ENCODE results near the gene CASP2. TPM values are rescaled to one million over a fixed set of nuclear protein-coding genes. Genes with fewer than 3 reads are reported as not detected.

The CASP2 gene
- total RNA-seq, 4 donors from 2014 or later = 3.1 to 13.9 (median 4.1) TPM

DNA sequence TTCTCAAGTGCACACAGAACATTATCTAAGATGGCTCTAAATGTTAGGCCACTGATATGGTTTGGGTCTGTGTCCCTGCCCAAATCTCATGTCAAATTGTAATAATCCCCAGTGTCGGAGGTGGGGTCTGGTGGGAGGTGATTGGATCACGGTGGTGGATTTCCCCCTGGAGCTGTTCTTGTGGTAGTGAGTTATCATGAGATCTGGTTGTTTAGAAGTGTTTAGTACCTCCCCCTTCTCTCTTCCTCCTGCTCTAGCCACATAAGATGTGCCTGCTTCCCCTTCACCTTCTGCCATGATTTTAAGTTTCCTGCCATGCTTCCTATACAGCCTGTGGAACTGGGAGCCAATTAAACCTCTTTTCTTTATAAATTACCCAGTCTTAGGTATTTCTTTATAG, 36.1 kb upstream of the CASP2 start:
- TF ChIP-seq POLR2A (IDR thresholded peaks at IDR 0.05) = no peak
- TF ChIP-seq, protein P1, sequence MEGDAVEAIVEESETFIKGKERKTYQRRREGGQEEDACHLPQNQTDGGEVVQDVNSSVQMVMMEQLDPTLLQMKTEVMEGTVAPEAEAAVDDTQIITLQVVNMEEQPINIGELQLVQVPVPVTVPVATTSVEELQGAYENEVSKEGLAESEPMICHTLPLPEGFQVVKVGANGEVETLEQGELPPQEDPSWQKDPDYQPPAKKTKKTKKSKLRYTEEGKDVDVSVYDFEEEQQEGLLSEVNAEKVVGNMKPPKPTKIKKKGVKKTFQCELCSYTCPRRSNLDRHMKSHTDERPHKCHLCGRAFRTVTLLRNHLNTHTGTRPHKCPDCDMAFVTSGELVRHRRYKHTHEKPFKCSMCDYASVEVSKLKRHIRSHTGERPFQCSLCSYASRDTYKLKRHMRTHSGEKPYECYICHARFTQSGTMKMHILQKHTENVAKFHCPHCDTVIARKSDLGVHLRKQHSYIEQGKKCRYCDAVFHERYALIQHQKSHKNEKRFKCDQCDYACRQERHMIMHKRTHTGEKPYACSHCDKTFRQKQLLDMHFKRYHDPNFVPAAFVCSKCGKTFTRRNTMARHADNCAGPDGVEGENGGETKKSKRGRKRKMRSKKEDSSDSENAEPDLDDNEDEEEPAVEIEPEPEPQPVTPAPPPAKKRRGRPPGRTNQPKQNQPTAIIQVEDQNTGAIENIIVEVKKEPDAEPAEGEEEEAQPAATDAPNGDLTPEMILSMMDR (IDR thresholded peaks at IDR 0.05 in 4 of 5, conservative IDR thresholded peaks at IDR 0.05 in 1 of 5) = no peak
- Histone ChIP-seq H3K4me1 (no peaks in the 10 kb centered on the region), H3K9me3 (no peaks in the 10 kb centered on the region), H3K4me3 (no peak overlapping the region), H3K27ac (no peak overlapping the region), H3K36me3 (no peaks in the 10 kb centered on the region), H3K27me3 (no peaks in the 10 kb centered on the region)
- in situ Hi-C loops (cut with MboI; ENCODE audit: low sequenced_read_pairs in 4 of 4) (loop anchor here in 1 of 4 donors (5.0 kb wide), 1 partner anchor 45 kb away; no protein-coding TSS in a partner anchor), intact Hi-C loops (cut with DNase I; ENCODE audit: low total_unique reads) (no loop called here)
- ATAC-seq (no peak), DNase-seq (no peak)

DNA sequence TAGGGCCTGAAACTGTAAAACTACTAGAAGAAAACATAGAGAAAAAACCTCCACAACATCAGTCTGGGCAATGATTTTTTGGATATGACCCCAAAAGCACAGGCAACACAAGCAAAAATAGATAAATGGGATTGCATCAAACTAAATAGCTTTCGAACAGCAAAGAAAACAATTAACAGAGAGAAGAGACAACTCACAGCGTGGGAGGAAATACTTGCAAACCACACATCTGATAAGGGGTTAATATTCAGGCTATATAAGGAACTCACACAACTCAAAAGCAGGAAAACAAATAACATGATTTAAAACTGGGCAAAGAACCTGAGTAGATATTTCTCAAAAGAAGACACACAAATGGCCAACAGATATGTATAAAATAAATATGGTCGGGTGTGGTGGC, 32.6 kb upstream of the CASP2 start:
- no peak for ATAC-seq
- intact Hi-C loops (cut with DNase I; ENCODE audit: low total_unique reads) (no loop called here), in situ Hi-C loops (cut with MboI; ENCODE audit: low sequenced_read_pairs in 4 of 4) (no loop called here)
- Histone ChIP-seq H3K4me3 (no peak overlapping the region), H3K4me1 (peaks cover 0 to 10% of the 10 kb centered on the region in 2 donors), H3K9me3 (no peaks in the 10 kb centered on the region), H3K27ac (no peak overlapping the region), H3K27me3 (no peaks in the 10 kb centered on the region), H3K36me3 (no peaks in the 10 kb centered on the region)
- no peak for DNase-seq
- no peak for TF ChIP-seq POLR2A (IDR thresholded peaks at IDR 0.05)
- TF ChIP-seq, protein P1 (IDR thresholded peaks at IDR 0.05 in 4 of 5, conservative IDR thresholded peaks at IDR 0.05 in 1 of 5) = no peak

DNA sequence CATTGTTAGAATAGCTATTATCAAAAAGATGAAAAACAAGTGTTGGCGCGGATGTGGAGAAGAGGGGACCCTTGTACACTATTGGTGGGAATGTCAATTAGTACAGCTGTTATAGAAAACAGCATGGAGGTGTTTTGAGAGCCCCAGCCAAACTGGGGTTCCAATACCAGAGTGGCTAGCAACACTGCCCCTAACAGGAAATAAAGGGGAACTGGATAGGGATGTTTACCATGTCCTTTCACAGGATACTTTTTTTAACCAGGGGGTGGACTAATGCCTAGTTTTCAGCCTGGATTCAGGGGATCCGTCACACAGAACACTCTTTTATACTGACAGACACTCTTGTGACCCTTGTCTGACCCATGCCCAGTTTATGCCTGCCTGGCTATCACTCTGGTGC, 31.8 kb upstream of the CASP2 start:
- H3K36me3 ChIP-seq = no peaks in the 10 kb centered on the region
- peaks cover 0 to 10% of the 10 kb centered on the region in 2 donors for H3K4me1 ChIP-seq
- DNase-seq = no peak
- H3K27me3 ChIP-seq = no peaks in the 10 kb centered on the region
- intact Hi-C loops (cut with DNase I; ENCODE audit: low total_unique reads) (no loop called here), in situ Hi-C loops (cut with MboI; ENCODE audit: low sequenced_read_pairs in 4 of 4) (no loop called here)
- no peak overlapping the region for H3K4me3 ChIP-seq
- TF ChIP-seq POLR2A (IDR thresholded peaks at IDR 0.05) = no peak
- TF ChIP-seq, protein P1 (IDR thresholded peaks at IDR 0.05 in 4 of 5, conservative IDR thresholded peaks at IDR 0.05 in 1 of 5) = no peak
- H3K27ac ChIP-seq = no peak overlapping the region
- ATAC-seq = no peak
- no peaks in the 10 kb centered on the region for H3K9me3 ChIP-seq

DNA sequence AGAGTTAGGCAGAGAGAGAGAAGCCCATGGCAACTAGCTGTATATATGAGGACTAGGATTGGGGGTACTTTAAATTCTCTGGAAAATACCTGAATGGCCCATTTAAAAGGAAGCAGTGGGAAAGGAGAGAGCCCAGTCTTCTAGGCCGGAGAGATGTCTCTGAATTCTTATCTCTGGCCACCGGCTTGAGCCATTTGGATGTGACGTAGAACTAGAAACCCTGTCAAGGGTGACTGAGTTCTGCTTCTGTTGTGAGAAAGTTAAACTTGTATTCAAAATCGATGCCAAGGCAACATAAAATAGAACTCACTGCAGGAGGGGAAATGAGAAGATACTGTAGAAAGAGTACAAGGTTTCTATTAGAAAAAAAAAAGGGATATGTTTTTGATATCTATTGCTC, 31.2 kb upstream of the CASP2 start:
- no peak for ATAC-seq
- in situ Hi-C loops (cut with MboI; ENCODE audit: low sequenced_read_pairs in 4 of 4) = no loop called here
- Histone ChIP-seq H3K4me3 (no peak overlapping the region), H3K9me3 (no peaks in the 10 kb centered on the region), H3K27me3 (no peaks in the 10 kb centered on the region), H3K36me3 (no peaks in the 10 kb centered on the region), H3K4me1 (peaks cover 0 to 10% of the 10 kb centered on the region in 2 donors), H3K27ac (no peak overlapping the region)
- no peak for DNase-seq
- TF ChIP-seq, protein P1 (IDR thresholded peaks at IDR 0.05 in 4 of 5, conservative IDR thresholded peaks at IDR 0.05 in 1 of 5) = no peak
- no peak for TF ChIP-seq POLR2A (IDR thresholded peaks at IDR 0.05)
- intact Hi-C loops (cut with DNase I; ENCODE audit: low total_unique reads) = no loop called here

DNA sequence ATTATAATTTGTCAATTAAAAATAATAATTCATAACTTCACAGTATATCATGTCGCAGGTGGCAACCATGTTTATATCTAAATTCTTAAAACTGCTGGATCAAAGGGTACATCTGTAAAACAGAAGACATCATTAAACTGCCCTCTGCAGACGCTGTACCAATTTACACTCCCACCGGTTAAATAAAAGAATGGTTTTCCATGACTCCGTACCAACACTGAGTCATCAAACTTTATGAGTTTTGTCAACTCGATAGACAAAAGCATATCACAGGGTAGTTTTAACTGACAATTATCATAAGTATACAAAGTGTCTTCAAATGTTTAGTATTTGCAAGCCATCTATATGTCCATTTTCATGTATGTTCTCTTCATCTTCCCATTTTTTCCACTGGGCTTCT, 30.6 kb upstream of the CASP2 start:
- ATAC-seq = no peak
- H3K36me3 ChIP-seq = no peaks in the 10 kb centered on the region
- peaks cover under 1 to 10% of the 10 kb centered on the region in 2 donors for H3K4me1 ChIP-seq
- H3K9me3 ChIP-seq = no peaks in the 10 kb centered on the region
- no peak overlapping the region for H3K4me3 ChIP-seq
- no peak for DNase-seq
- in situ Hi-C loops (cut with MboI; ENCODE audit: low sequenced_read_pairs in 4 of 4) (no loop called here), intact Hi-C loops (cut with DNase I; ENCODE audit: low total_unique reads) (no loop called here)
- no peak overlapping the region for H3K27ac ChIP-seq
- H3K27me3 ChIP-seq = no peaks in the 10 kb centered on the region
- TF ChIP-seq, protein P1 (IDR thresholded peaks at IDR 0.05 in 4 of 5, conservative IDR thresholded peaks at IDR 0.05 in 1 of 5) = no peak
- no peak for TF ChIP-seq POLR2A (IDR thresholded peaks at IDR 0.05)

All from gastrocnemius medialis (tissue), 4 donors.